LNCaP clone FGC (cell line): ENCODE measurements around the gene ZNF219.

Experiments
- DNase-seq: peaks from one replicate; pipeline ENCODE4 v3.0.0-alpha.2; 2011; ENCODE audit warnings: low read depth
- H3K4me3 ChIP-seq: 2 replicates; pipeline ENCODE4 v1.5.1; 2011; ENCODE audit warnings: mild to moderate bottlenecking, low read depth, low read length, control low read depth
- CTCF ChIP-seq: IDR thresholded peaks from 2 replicates; pipeline ENCODE4 v1.5.1; 2012; ENCODE audit warnings: mild to moderate bottlenecking; ENCODE audit not compliant: control insufficient read depth, insufficient read depth; ENCODE audit errors: extremely low read depth

The ZNF219 gene

GRCh38 chr14:21068521-21069387, 29.7 kb downstream of the ZNF219 start:
- peak; percentile 49 for TF ChIP-seq CTCF
- no peak overlapping the region for H3K4me3 ChIP-seq

GRCh38 chr14:21066882-21067502, 31.5 kb downstream of the ZNF219 start:
- DNase-seq: no peak
- peak; percentile 64 for TF ChIP-seq CTCF
- no peak overlapping the region for H3K4me3 ChIP-seq

More at GRCh38 chr14:21068521-21069387, 29.7 kb downstream of the ZNF219 start:
- no peak for DNase-seq

- TF ChIP-seq CTCF: no peak
- no peak for DNase-seq
Observed at GRCh38 chr14:21063479-21063878, 35.0 kb downstream of the ZNF219 start.

GRCh38 chr14:21061347-21061668, 37.1 kb downstream of the ZNF219 start:
- no peak for TF ChIP-seq CTCF
- H3K4me3 ChIP-seq: no peak overlapping the region
- DNase-seq: no peak

More at GRCh38 chr14:21063479-21063878, 35.0 kb downstream of the ZNF219 start:
- H3K4me3 ChIP-seq: no peak overlapping the region

GRCh38 chr14:21060614-21061346, 37.7 kb downstream of the ZNF219 start:
- no peak overlapping the region for H3K4me3 ChIP-seq
- DNase-seq: no peak
- TF ChIP-seq CTCF: no peak

GRCh38 chr14:21059842-21060613, 38.4 kb downstream of the ZNF219 start:
- DNase-seq: no peak
- no peak for TF ChIP-seq CTCF
- H3K4me3 ChIP-seq: no peak overlapping the region
